ENCODE results near the gene PRLR.

- TF ChIP-seq CTCF (IDR thresholded peaks at IDR 0.05) (peak; percentile 69), ZFX (IDR thresholded peaks at IDR 0.05; ENCODE audit: borderline replicate concordance) (no peak)
Measured at GRCh38 chr5:35182910-35183535, 47.3 kb downstream of the PRLR start.

Measured in 22Rv1 (cell line).